ENCODE data around the gene MOB3B.

MOB3B gene

GRCh38 chr9:27349698-27350080, 179.9 kb downstream of the MOB3B start:
- TF ChIP-seq CTCF (conservative IDR thresholded peaks at IDR 0.05) = no peak
- no peak overlapping the region for H3K27ac ChIP-seq

DNA sequence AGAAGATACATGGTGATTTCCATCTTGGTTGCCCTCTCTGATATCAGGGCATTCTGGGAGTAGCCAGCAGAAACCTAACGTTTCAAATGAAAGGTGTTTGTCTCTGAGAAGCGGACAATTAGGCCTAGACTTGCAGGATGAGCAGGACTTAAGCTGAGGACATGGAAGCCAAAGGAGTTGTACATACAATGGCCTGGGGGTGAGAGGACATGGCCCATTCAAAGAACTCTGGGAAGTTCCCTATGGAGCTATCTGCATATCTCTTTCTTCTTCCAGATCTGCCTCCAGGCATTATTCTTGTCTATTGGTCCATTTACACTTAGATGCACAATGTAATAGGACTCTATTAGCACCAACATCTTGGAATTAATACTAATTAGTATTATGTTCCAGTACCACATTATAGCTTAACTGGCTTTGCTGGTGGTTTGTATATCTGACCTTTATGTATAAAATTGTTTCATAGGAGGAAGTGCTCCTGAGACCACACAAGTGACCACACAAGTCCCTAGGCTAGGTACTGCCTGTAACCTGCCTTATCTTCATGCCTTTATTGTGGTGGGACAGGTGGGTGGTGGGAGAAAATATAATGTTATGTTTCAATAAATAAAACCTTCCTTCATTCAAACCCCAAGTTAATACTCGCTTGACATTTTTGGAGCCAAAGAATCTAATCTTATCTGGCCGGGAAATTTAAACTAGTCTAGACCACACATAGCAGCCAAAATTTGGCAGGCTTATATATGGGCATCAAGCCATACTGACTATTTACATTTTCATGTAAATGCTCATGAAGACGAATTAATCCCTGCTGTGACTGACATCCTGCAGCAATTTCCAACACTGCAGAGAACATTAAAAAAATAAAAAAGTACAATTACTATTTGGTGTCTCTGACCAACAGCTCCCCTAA, 180.6 kb downstream of the MOB3B start:
- no peak overlapping the region for H3K27ac ChIP-seq

DNA sequence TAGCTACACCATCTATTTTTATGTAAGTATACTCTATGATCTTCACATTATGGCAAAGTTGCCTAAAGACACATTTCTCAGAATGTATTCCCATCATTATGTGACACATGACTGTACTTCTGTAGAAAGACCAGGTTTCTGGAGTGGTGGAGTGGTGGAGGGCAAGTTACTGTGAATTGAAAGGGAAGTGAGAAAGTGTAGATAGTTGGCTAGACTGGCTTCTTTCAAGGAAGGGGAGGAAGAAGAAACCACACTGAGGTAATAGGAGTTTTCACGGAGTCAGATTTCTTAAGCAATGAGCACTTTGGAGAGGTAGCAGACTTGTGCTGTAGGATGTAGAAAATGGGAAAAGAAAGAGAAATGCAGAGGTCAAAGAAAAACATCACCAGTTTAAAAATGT, 181.7 kb downstream of the MOB3B start:
- no peak for TF ChIP-seq CTCF (conservative IDR thresholded peaks at IDR 0.05)
- H3K27ac ChIP-seq = no peak overlapping the region

More for the DNA sequence above, 180.6 kb downstream of the MOB3B start:
- no peak for TF ChIP-seq CTCF (conservative IDR thresholded peaks at IDR 0.05)

- no peak overlapping the region for H3K27ac ChIP-seq
- no peak for TF ChIP-seq CTCF (conservative IDR thresholded peaks at IDR 0.05)
These were observed 184.8 kb downstream of the MOB3B start for GRCh38 chr9:27344776-27345175.

- no peak overlapping the region for H3K27ac ChIP-seq
- no peak for TF ChIP-seq CTCF (conservative IDR thresholded peaks at IDR 0.05)
These were observed 187.9 kb downstream of the MOB3B start for GRCh38 chr9:27341545-27342294.

GRCh38 chr9:27340961-27341511, 188.6 kb downstream of the MOB3B start:
- TF ChIP-seq CTCF (conservative IDR thresholded peaks at IDR 0.05) = no peak
- H3K27ac ChIP-seq = no peak overlapping the region

- TF ChIP-seq CTCF (conservative IDR thresholded peaks at IDR 0.05) = no peak
- no peak overlapping the region for H3K27ac ChIP-seq
These were observed 189.3 kb downstream of the MOB3B start for GRCh38 chr9:27340285-27340674.
